NCI-H460 (cell line): ENCODE data around the gene LRRC19. TPM values are rescaled to one million over a fixed set of nuclear protein-coding genes. Genes with fewer than 3 reads are reported as not detected.
A peak's percentile ranks its signal among the peaks of the same experiment; 100 is the strongest.

ENCODE experiments used
- DNase-seq: peaks from one replicate; pipeline ENCODE4 v3.0.0-alpha.2; 2016; ENCODE audit warnings: low read depth; ENCODE audit errors: extremely low read depth
- total RNA-seq: library from RNA; depleted of rRNA; stranded (reverse); fragments of >200 nt; shearing (Covaris generic); gene quantifications from 2 replicates; pipeline ENCODE4 v1.2.3, GENCODE V29; 2014; rRNA removed

LRRC19 gene
- total RNA-seq, 1 experiment from 2014 or later: not detected

DNA sequence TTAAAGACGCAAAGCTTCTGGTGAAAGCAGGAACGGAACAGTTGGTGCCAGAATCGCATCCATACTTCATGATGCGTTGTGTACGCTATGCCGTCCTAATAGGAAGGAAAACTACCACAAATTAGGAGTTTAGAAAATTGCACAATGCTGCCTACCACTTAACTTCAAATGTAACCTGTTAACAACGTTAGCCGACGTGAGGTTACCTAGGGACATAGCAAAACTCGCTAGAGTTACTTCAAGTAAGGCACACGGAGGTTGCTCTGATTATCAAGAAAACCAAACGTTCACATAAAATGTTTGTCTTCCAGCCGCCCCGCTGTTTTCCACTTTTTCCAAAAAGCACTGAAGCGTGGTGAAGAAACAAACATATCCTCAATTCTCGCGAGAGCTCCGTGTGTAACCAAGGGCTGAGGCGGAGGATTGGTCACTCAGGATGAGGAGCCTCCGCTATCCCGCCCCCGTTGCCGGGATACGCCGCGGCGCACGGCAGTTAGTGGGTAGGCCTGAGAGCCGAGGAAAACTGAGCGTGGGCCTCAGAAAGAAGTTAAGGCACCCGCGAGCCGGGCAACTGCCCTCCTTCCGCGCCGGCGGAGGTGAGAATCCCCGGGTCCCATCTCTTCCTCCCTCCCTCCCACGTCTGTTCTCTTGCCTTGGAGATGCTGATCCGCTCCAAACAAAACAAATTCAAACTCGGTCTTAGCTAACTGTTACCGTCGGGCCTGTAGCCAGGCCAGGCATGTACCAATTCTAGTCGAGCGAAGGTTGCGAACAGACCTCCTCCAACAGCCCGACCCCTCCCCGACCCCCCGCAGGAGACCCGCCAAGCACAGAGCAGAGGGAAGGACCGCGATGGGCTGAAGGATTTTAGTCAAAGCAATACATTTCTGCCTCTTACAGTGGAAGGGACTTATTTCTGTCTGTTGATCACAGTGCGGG is 49.3 kb downstream of the LRRC19 start, which contains the start of gene IFT74:
TSS of gene IFT74 (plus strand) at position 492 of the 939 bp plus-strand sequence. CDS start 5,556 bp downstream, outside the sequence.
- DNase-seq: peak; percentile 95

DNA sequence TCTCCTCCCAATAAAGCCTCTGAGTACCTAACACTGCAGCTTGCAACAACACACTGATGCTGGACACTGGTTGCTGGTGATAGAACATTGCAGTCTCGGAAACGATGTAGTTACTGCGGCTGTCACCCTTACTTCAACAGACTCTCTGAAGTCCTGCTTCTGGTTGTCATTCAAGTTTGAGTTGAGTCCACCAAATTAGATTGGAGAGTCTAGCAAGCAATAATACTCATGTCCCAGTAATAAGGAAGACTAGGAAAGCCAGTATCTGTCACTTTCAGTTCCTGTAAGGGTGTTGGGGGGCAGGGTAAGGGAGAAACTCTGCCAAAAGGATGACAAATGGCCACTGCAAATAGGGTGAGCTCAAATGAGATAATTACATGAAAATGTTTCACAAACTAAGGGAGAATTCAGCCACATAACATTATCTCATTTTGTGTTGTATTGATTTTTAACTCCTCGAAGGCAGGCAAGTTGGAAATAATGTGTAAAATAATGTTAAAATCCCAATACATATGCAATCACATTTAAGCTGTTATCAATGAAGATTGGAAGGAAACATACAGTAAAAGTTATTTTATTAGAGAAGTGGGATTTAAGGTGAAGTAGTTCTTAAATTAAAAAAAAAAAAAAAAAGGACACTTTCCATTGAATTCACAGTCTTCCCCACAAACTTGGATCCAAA is 50.1 kb downstream of the LRRC19 start:
- DNase-seq: no peak

DNA sequence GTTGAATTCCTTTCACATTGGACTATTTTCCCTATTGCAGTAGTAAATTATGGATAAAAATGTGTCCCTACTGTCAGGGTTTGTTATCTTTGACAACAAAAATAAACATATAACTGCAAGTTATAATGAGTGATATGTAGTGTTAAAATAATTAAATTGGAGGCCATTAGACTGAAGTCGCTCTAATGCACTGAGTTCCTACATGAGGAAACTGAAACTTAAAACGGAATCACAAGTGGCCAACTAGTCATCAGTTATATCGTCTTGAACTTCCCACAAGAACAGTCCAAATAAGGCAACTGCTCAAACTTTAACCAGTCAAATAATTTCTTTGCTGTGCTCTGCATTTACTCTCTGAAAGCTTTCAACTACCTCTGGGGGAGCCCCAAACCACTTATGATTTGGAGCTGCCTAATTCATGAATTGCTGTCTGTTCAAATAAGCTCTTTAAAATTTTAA is 51.4 kb downstream of the LRRC19 start:
- DNase-seq: no peak

DNA sequence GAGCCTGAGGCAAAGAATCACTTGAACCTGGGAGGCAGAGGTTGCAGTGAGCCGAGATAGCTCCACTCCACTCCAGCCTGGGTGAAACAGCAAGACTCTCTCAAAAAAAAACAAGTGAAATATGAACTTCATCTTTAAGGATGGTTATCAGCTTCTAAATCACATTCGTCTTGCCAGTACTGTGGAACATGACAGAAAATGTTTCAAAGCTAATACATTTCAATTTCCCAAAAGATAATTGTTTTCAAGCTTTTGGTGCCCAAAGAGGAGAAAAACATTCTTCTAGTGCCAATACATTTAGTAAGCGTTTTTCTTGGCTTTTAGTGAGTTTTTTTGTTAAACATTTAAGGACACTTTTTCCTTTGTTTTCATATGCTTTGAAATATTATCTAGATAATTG is 53.7 kb downstream of the LRRC19 start:
- DNase-seq: no peak

DNA sequence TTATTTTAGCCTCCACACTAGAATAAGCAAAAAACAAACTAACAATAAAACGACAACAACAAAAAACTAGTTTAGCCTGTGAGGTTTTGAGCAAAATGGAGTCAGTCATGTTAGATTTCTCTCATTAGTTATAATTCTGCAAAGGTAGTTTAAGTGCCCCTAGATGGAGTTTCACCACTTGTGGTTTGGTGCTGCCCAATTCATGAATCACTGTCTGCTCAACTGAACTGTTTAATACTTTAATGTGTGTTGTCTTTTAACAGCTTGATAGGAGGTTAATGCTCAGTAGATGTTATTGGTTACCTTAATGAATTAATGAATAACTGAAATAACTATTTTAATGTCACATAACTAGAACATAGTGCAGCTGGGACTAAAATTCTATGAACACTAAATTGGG is 55.0 kb downstream of the LRRC19 start:
- no peak for DNase-seq

DNA sequence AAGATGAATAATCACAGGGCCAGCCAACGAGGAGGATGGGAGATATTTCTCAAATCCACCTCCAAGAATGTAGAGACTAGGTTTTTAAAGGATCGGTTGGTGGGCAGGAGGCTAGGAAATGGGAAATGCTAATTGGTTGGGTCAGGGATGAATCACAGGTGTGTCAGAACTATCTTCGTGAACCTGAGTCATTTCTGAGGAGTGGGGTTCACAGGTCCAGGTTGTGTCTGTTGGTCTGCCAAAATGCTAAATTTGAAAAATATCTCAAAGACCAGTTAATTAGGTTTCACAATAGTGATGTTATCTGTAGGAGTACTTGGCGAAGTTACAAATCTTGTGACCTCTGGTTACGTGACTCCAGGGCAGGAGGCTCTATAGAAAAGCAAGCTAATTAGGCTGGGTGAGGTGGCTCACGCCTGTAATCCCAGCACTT is 55.8 kb downstream of the LRRC19 start:
- no peak for DNase-seq

DNA sequence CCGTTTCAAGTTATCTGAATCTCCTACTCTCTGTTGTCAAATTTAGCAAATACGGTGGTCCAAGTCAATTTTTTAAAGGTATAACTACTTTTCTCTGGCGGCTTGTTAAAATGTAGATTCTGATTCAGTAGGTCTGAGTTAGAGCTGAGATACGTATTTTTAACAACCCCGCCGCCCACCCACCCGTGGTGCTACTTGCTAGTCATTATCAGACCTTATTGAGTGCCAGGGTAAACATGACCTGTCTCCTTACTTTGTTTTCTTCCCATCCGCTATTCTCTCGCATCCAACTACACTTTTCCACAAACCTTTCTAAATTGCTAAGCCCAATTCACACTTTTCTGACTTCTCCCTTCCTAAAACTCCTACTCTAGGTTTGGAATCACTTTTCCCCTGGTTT is 57.7 kb downstream of the LRRC19 start:
- DNase-seq: no peak

DNA sequence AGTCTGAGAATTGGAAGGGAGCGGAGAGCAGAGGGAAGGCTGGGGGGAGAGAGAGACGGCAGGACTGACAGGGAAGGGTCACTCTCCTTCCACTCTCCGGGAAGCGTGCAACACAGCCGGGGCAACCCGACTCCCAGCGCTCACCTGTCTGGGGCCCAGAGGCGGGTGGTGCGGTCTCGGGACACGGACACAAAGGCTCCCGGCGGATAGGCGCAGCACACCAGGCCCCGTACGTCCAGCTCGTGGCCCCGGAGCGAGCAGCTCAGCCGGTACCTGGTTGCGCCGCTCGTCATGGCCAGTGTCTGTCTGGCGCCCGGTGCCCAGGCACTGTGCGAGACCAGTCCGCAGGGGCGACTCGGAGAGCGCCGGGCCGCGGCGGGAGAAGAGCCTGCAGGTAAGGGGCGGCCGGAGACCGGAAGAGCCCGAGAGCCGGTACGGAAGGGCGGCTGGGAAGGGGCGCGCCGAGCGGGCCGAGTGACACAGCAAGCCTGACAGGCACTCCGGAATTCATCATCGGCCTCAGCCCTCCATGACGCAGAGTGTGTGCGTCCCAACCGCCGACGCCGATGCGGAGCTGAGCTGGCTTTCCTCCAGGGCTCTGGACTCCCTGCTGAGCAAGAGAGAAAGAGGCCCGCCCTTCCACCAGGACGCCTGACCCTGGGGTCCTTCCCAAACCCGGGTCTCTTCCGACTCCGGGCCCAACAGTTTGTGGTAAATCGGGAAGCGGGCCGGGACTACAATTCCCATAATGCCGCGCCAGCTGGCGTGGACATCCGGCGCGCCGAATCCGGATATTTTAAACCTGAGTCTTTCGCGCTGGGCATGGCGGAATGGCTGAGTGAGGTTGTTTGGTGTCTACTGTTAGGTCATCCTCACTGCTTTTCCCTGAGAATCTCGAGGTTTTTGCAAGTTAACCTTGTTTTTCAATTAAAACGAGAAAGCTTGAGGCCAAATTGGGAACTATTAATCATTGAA is 58.4 kb downstream of the LRRC19 start, which contains the start of gene PLAA:
TSS of gene PLAA (minus strand) at position 490 of the 975 bp plus-strand sequence. CDS start at position 293, 197 bp downstream.
- DNase-seq: peak; percentile 88

DNA sequence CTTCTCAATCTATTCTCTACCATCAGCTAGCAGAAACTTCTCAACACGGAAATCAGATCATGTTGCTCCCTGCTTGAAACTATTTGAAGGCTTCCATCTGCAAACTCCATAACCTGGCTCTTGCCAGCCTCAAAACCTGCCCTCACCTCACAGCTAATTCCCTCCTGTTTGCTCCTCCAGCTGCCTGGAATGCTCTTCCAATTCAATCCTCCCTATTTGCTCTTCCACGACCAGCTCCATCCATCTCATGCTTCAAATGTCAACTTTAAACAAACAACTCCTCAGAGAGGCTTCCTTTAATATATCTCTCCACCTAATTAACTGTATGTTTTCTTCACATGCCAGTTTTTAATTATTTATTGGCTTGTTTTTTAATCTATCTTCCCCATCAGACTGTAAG is 59.9 kb downstream of the LRRC19 start:
- DNase-seq: no peak

Other genes starting within 250 kb of the LRRC19 start
- gene CAAP1, start 112.9 kb downstream of the LRRC19 start, total RNA-seq: 29.5 and 31.1 TPM in 2 replicates
- gene PLAA, start 58.4 kb downstream of the LRRC19 start, total RNA-seq: 14.7 and 22.3 TPM in 2 replicates
- gene IFT74, start 49.3 kb downstream of the LRRC19 start, total RNA-seq: 16.8 and 20.7 TPM in 2 replicates
- gene TEK, start 103.6 kb upstream of the LRRC19 start, total RNA-seq: not detected in 2 replicates